GM06990 (cell line): Measurements from ENCODE around the gene CCDC9B.
A peak's percentile ranks its signal among the peaks of the same experiment; 100 is the strongest.

ENCODE experiments used
- DNase-seq: peaks from one replicate; pipeline ENCODE4 v3.0.0-alpha.2; 2011; ENCODE audit not compliant: insufficient read length; ENCODE audit errors: extremely low read depth
- H3K27me3 ChIP-seq: replicated peaks from 2 replicates; pipeline ENCODE4 v1.6.0; 2011; ENCODE audit warnings: low read length; ENCODE audit not compliant: control insufficient read depth, insufficient read depth
- H3K36me3 ChIP-seq: 2 replicates; pipeline ENCODE4 v1.5.1; 2011; ENCODE audit warnings: low read length; ENCODE audit not compliant: control insufficient read depth, insufficient read depth
- H3K4me3 ChIP-seq: replicated peaks from 2 replicates; pipeline ENCODE4 v1.5.1; 2011; ENCODE audit warnings: low read depth, mild to moderate bottlenecking, control low read depth, low read length
- CTCF ChIP-seq: IDR thresholded peaks from 2 replicates; pipeline ENCODE4 v1.5.1; 2011; ENCODE audit warnings: low read length, control low read depth, mild to moderate bottlenecking, inconsistent platforms; ENCODE audit not compliant: insufficient read depth, poor library complexity, severe bottlenecking

Gene CCDC9B

GRCh38 chr15:40339621-40339945 lies 1.2 kb downstream of the CCDC9B start:
- DNase-seq: no peak
- Histone ChIP-seq H3K27me3 (no peaks in the 10 kb centered on the region), H3K4me3 (no peak overlapping the region), H3K36me3 (no peaks in the 10 kb centered on the region)
- TF ChIP-seq CTCF: no peak

DNA sequence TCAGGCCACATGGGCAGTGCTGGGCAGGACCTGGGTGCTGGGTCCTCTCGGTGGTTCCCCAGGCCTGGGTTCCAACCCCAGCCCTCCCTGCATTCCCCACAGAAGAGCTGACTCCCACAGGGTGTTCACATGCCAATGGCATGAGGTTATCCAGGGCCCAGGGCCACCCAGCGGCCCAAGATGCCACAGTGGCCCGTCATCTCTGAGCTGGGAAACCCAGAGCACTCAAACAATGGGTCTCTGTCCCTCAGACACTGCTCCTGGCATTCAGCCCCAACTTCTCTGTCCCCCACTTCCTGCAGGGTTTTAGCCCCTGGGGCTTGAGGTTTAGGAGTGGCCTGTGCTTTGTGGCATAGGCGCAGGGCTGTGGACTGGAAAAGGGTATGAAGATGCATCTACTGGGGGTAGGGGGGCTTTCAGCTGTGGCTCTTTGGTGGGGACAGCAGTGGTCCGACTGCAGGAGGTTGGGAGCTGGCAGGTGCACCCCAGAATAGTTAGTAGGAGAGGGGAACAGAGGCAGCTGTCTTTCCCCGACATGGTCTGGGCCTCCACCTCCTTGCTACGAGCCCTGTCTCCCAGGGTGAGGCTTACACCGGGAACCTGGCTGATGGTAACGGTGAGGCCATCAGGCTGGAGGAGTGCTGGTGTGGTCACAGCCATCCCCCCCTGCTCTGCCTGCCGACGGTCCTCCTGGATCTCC lies 1.7 kb downstream of the CCDC9B start:
- Histone ChIP-seq H3K27me3 (no peaks in the 10 kb centered on the region), H3K4me3 (no peak overlapping the region), H3K36me3 (no peaks in the 10 kb centered on the region)
- no peak for DNase-seq
- no peak for TF ChIP-seq CTCF

DNA sequence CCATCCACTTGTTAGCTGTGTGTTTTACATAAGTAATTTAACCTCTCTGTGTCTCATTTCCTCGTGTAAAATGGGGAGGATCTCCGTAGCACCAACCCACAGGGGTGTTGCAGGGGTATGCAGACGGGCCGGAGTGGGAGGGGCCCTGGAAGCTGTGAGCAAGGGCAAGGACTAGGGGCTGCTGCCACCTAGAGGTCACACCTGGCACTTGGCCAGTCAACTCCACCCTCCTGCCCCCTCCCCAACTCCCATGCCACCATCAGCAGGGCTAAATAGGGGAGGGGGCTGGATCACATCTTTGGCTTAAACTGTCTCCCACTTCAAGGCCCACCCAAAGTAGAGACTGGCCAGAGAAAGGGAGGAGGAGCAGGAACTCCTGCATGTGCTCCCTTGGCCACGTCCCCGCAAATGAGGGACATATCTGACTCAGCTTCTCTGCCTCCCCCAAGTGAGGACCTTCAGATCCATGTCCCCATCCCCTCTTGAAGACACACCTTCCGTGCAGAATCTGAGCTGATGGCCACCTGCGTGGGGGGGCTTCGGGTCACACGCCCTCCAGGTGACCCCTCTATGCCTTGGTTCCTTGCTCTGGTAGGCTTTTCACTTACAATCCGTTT lies 2.6 kb downstream of the CCDC9B start:
- TF ChIP-seq CTCF: peak; percentile 96
- peak; percentile 48 for DNase-seq
- H3K27me3 ChIP-seq: no peaks in the 10 kb centered on the region
- no peak overlapping the region for H3K4me3 ChIP-seq
- no peaks in the 10 kb centered on the region for H3K36me3 ChIP-seq

DNA sequence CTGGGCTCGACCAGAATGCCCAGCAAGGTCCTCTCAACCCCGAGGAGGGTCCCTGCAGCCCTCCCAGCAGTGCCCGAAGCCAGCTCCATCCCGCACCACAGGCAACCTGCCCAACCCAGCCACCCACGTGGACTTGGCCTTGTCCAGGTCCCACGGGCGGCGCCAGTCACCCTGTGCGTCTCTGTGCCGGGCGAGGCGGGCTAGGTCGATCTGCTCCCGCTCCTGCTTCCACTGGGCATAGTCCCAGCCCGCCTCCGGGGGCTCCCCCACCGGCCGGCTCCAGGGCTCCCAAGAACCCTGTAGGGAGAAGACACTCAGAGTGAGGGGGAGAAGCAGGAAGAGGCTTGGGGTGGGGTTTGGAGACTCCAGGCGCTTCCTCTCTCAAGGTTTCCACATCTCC lies 3.1 kb downstream of the CCDC9B start:
- no peak for DNase-seq
- Histone ChIP-seq H3K36me3 (no peaks in the 10 kb centered on the region), H3K4me3 (no peak overlapping the region), H3K27me3 (no peaks in the 10 kb centered on the region)
- no peak for TF ChIP-seq CTCF

DNA sequence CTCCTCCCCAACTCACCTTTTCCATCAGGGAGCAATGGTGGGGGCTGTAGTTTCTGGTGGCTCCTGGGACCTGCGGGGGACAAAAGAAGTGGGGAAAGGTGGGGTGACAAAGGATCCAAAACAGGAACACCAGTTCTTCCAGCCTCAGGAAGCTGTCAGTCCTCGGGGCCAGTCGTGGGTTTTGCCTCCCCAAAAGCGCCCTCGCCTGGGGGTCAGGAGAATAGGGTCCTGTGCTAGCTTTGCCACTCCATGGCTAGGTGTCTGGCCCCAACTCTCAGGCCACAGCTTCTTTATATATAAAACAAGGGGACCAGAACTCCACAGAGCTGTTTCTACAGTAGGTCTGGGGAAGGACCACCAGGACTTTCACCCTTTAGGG lies 4.0 kb downstream of the CCDC9B start:
- no peaks in the 10 kb centered on the region for H3K27me3 ChIP-seq
- DNase-seq: no peak
- H3K36me3 ChIP-seq: no peaks in the 10 kb centered on the region
- TF ChIP-seq CTCF: peak; percentile 73
- H3K4me3 ChIP-seq: no peak overlapping the region
